HUES48 (cell line): ENCODE data around the gene CCAR1.
"Not testable (repeated sequence)": the region's sequence is repeated elsewhere in the genome, so short reads cannot be mapped to it uniquely, and the experiment has no call there.

ENCODE experiments used
- H3K27ac ChIP-seq: one replicate; pipeline ENCODE4 v1.7.0; 2013; ENCODE audit warnings: low read depth, low read length, inconsistent platforms
- H3K27me3 ChIP-seq: 2 replicates; pipeline ENCODE4 v1.6.1; 2013; ENCODE audit warnings: mild to moderate bottlenecking, low read length; ENCODE audit not compliant: control insufficient read depth, insufficient read depth
- H3K36me3 ChIP-seq: 2 replicates; pipeline ENCODE4 v1.6.1; 2013; ENCODE audit warnings: low read length; ENCODE audit not compliant: control insufficient read depth, insufficient read depth
- H3K4me1 ChIP-seq: 2 replicates; pipeline ENCODE4 v1.6.1; 2013; ENCODE audit warnings: mild to moderate bottlenecking, low read length; ENCODE audit not compliant: control insufficient read depth, insufficient read depth
- H3K4me3 ChIP-seq: 2 replicates; pipeline ENCODE4 v1.5.1; 2013; ENCODE audit warnings: mild to moderate bottlenecking, low read depth, low read length
- H3K9ac ChIP-seq: 2 replicates; pipeline ENCODE4 v1.6.1; 2013; ENCODE audit warnings: mild to moderate bottlenecking, low read depth, low read length, moderate library complexity
- H3K9me3 ChIP-seq: 2 replicates; pipeline ENCODE4 v1.6.1; 2013; ENCODE audit warnings: low read length; ENCODE audit not compliant: control insufficient read depth, insufficient read depth

Gene CCAR1

GRCh38 chr10:68720793-68721672 is at the start of gene CCAR1:
Gene CCAR1 (plus strand): TSS chr10:68721239. CDS start chr10:68722505, 1,266 bp downstream.
- H3K27ac ChIP-seq: peak within 1 kb of the TSS; percentile 98
- no peaks in the 10 kb centered on the region for H3K4me1 ChIP-seq
- H3K27me3 ChIP-seq: no peaks in the 10 kb centered on the region
- peak within 1 kb of the TSS; percentile 98 for H3K9ac ChIP-seq
- H3K4me3 ChIP-seq: peak within 1 kb of the TSS; percentile 86
- H3K9me3 ChIP-seq: no peaks in the 10 kb centered on the region
- peaks cover 34% of the 10 kb centered on the region for H3K36me3 ChIP-seq

GRCh38 chr10:68684413-68684812 is 36.6 kb upstream of the CCAR1 start:
- Histone ChIP-seq H3K9me3 (no peaks in the 10 kb centered on the region), H3K27ac (no peak overlapping the region), H3K4me3 (no peak overlapping the region), H3K27me3 (no peaks in the 10 kb centered on the region), H3K9ac (no peak overlapping the region), H3K36me3 (peaks cover 83% of the 10 kb centered on the region), H3K4me1 (no peaks in the 10 kb centered on the region)

- Histone ChIP-seq H3K27me3 (no peaks in the 10 kb centered on the region), H3K9ac (no peak overlapping the region), H3K9me3 (no peaks in the 10 kb centered on the region), H3K4me1 (0 out of 2 replicates have a peak, but pooled peaks cover 2% of the 10 kb centered on the region), H3K4me3 (no peak overlapping the region), H3K27ac (no peak overlapping the region), H3K36me3 (peaks cover 25% of the 10 kb centered on the region)
Measured at GRCh38 chr10:68696018-68696417, 25.0 kb upstream of the CCAR1 start.

- H3K9me3 ChIP-seq: no peaks in the 10 kb centered on the region
- H3K4me1 ChIP-seq: 0 out of 2 replicates have a peak, but pooled peaks cover 2% of the 10 kb centered on the region
- H3K36me3 ChIP-seq: peaks cover 14% of the 10 kb centered on the region
- no peaks in the 10 kb centered on the region for H3K27me3 ChIP-seq
- no peak overlapping the region for H3K4me3 ChIP-seq
- H3K27ac ChIP-seq: no peak overlapping the region
- H3K9ac ChIP-seq: no peak overlapping the region
Measured at GRCh38 chr10:68697106-68697505, 23.9 kb upstream of the CCAR1 start.

GRCh38 chr10:68700197-68700596 is 20.8 kb upstream of the CCAR1 start:
- Histone ChIP-seq H3K9ac (no peak overlapping the region), H3K27ac (no peak overlapping the region), H3K27me3 (no peaks in the 10 kb centered on the region), H3K4me3 (no peak overlapping the region), H3K9me3 (no peaks in the 10 kb centered on the region), H3K36me3 (no peaks in the 10 kb centered on the region), H3K4me1 (0 out of 2 replicates have a peak, but pooled peaks cover under 1% of the 10 kb centered on the region)

- Histone ChIP-seq H3K27ac (no peak overlapping the region), H3K36me3 (no peaks in the 10 kb centered on the region), H3K4me1 (no peaks in the 10 kb centered on the region), H3K4me3 (no peak overlapping the region), H3K27me3 (no peaks in the 10 kb centered on the region), H3K9me3 (no peaks in the 10 kb centered on the region), H3K9ac (no peak overlapping the region)
Measured at GRCh38 chr10:68705548-68705947, 15.5 kb upstream of the CCAR1 start.

- H3K4me3 ChIP-seq, H3K9ac ChIP-seq, H3K4me1 ChIP-seq, H3K27ac ChIP-seq, H3K27me3 ChIP-seq, H3K36me3 ChIP-seq, H3K9me3 ChIP-seq: not testable (repeated sequence)
Measured at GRCh38 chr10:68708987-68709386, 12.1 kb upstream of the CCAR1 start.

GRCh38 chr10:68713065-68713464 is 8.0 kb upstream of the CCAR1 start:
- not testable (repeated sequence) for H3K9ac ChIP-seq, H3K4me1 ChIP-seq, H3K27ac ChIP-seq, H3K36me3 ChIP-seq, H3K4me3 ChIP-seq, H3K27me3 ChIP-seq, H3K9me3 ChIP-seq

GRCh38 chr10:68717435-68717834 is 3.6 kb upstream of the CCAR1 start:
- H3K4me1 ChIP-seq: no peaks in the 10 kb centered on the region
- peaks cover 1% of the 10 kb centered on the region; the same call in 1 of the 2 replicates for H3K36me3 ChIP-seq
- H3K4me3 ChIP-seq: no peak overlapping the region
- no peaks in the 10 kb centered on the region for H3K27me3 ChIP-seq
- no peaks in the 10 kb centered on the region for H3K9me3 ChIP-seq
- no peak overlapping the region for H3K27ac ChIP-seq
- no peak overlapping the region for H3K9ac ChIP-seq

- peak overlapping the region; percentile 98 for H3K27ac ChIP-seq
- H3K4me1 ChIP-seq: no peaks in the 10 kb centered on the region
Measured at GRCh38 chr10:68721673-68722335, 765 bp downstream of the CCAR1 start.

GRCh38 chr10:68725016-68725415 is 4.0 kb downstream of the CCAR1 start:
- H3K4me1 ChIP-seq: no peaks in the 10 kb centered on the region
- peaks cover 70% of the 10 kb centered on the region for H3K36me3 ChIP-seq

More at GRCh38 chr10:68721673-68722335, 765 bp downstream of the CCAR1 start:
- Histone ChIP-seq H3K4me3 (peak overlapping the region; percentile 86), H3K36me3 (peaks cover 41% of the 10 kb centered on the region), H3K9me3 (no peaks in the 10 kb centered on the region), H3K9ac (peak overlapping the region; percentile 98), H3K27me3 (no peaks in the 10 kb centered on the region)

More at GRCh38 chr10:68725016-68725415, 4.0 kb downstream of the CCAR1 start:
- H3K9ac ChIP-seq: no peak overlapping the region
- no peak overlapping the region for H3K27ac ChIP-seq
- no peak overlapping the region for H3K4me3 ChIP-seq
- no peaks in the 10 kb centered on the region for H3K27me3 ChIP-seq
- no peaks in the 10 kb centered on the region for H3K9me3 ChIP-seq
